ENCODE results near the gene SEPHS2.
A peak's percentile ranks its signal among the peaks of the same experiment; 100 is the strongest.

The SEPHS2 gene

GRCh38 chr16:30437511-30438046 is 8.1 kb downstream of the SEPHS2 start:
- Histone ChIP-seq H3K27me3 (ENCODE audit: insufficient read depth, low read length, poor library complexity) (no peaks in the 10 kb centered on the region), H3K4me3 (ENCODE audit: low read depth in 1 of 2, low read length in 2 of 2) (no peak overlapping the region), H4K20me1 (ENCODE audit: insufficient read depth, low read length) (no peaks in the 10 kb centered on the region), H3K79me2 (ENCODE audit: insufficient read depth, low read length) (no peaks in the 10 kb centered on the region), H3K4me2 (ENCODE audit: insufficient read depth, low read length) (no peak overlapping the region), H2AFZ (ENCODE audit: low read depth, low read length) (no peak overlapping the region), H3K9me3 (ENCODE audit: insufficient read depth, low read length, severe bottlenecking) (no peaks in the 10 kb centered on the region), H3K27ac (ENCODE audit: low read length) (no peak overlapping the region), H3K9ac (ENCODE audit: low read depth, low read length) (no peak overlapping the region), H3K4me1 (ENCODE audit: insufficient read depth, low read length) (no peaks in the 10 kb centered on the region), H3K36me3 (ENCODE audit: insufficient read depth, low read length) (no peaks in the 10 kb centered on the region)
- TF ChIP-seq CTCF (IDR thresholded peaks at IDR 0.05; ENCODE audit: borderline replicate concordance, extremely low read depth, low read length, poor library complexity, severe bottlenecking): no peak
- no peak for TF ChIP-seq EZH2 (IDR thresholded peaks at IDR 0.05; ENCODE audit: borderline replicate concordance, low read depth, low read length, severe bottlenecking)
- DNase-seq (no peak), ATAC-seq (ENCODE audit: insufficient read depth, low read depth) (no peak)

- H3K4me2 ChIP-seq (ENCODE audit: insufficient read depth, low read length): no peak overlapping the region
- peaks cover 5% of the 10 kb centered on the region for H3K79me2 ChIP-seq (ENCODE audit: insufficient read depth, low read length)
- no peaks in the 10 kb centered on the region for H3K27me3 ChIP-seq (ENCODE audit: insufficient read depth, low read length, poor library complexity)
- ATAC-seq (ENCODE audit: insufficient read depth, low read depth) (no peak), DNase-seq (no peak)
- TF ChIP-seq EZH2 (IDR thresholded peaks at IDR 0.05; ENCODE audit: borderline replicate concordance, low read depth, low read length, severe bottlenecking) (no peak), CTCF (IDR thresholded peaks at IDR 0.05; ENCODE audit: borderline replicate concordance, extremely low read depth, low read length, poor library complexity, severe bottlenecking) (no peak)
- H3K27ac ChIP-seq (ENCODE audit: low read length): no peak overlapping the region
- no peak overlapping the region for H2AFZ ChIP-seq (ENCODE audit: low read depth, low read length)
- H3K36me3 ChIP-seq (ENCODE audit: insufficient read depth, low read length): no peaks in the 10 kb centered on the region
- H3K4me3 ChIP-seq (ENCODE audit: low read depth in 1 of 2, low read length in 2 of 2): no peak overlapping the region
- H3K9ac ChIP-seq (ENCODE audit: low read depth, low read length): no peak overlapping the region
- H3K9me3 ChIP-seq (ENCODE audit: insufficient read depth, low read length, severe bottlenecking): no peaks in the 10 kb centered on the region
- H3K4me1 ChIP-seq (ENCODE audit: insufficient read depth, low read length): peaks cover 12% of the 10 kb centered on the region
- no peaks in the 10 kb centered on the region for H4K20me1 ChIP-seq (ENCODE audit: insufficient read depth, low read length)
These were observed 10.8 kb downstream of the SEPHS2 start for GRCh38 chr16:30434852-30435251.

GRCh38 chr16:30430428-30430970 is 15.2 kb downstream of the SEPHS2 start:
- peaks cover 40% of the 10 kb centered on the region for H3K79me2 ChIP-seq (ENCODE audit: insufficient read depth, low read length)
- H4K20me1 ChIP-seq (ENCODE audit: insufficient read depth, low read length): peaks cover 9% of the 10 kb centered on the region; the same call in 1 of the 2 replicates
- no peak for TF ChIP-seq EZH2 (IDR thresholded peaks at IDR 0.05; ENCODE audit: borderline replicate concordance, low read depth, low read length, severe bottlenecking)
- TF ChIP-seq CTCF (IDR thresholded peaks at IDR 0.05; ENCODE audit: borderline replicate concordance, extremely low read depth, low read length, poor library complexity, severe bottlenecking): no peak
- H2AFZ ChIP-seq (ENCODE audit: low read depth, low read length): peak overlapping the region; percentile 89
- no peaks in the 10 kb centered on the region for H3K27me3 ChIP-seq (ENCODE audit: insufficient read depth, low read length, poor library complexity)
- ATAC-seq (ENCODE audit: insufficient read depth, low read depth) (peak; percentile 20), DNase-seq (no peak)
- peak overlapping the region; percentile 50 for H3K9ac ChIP-seq (ENCODE audit: low read depth, low read length)
- peak overlapping the region in 1 of 2 experiments; percentile 80; a peak in 2 of 4 replicates for H3K4me3 ChIP-seq (ENCODE audit: low read depth in 1 of 2, low read length in 2 of 2)
- H3K4me1 ChIP-seq (ENCODE audit: insufficient read depth, low read length): peaks cover 33% of the 10 kb centered on the region
- peak overlapping the region; percentile 66 for H3K4me2 ChIP-seq (ENCODE audit: insufficient read depth, low read length)
- H3K27ac ChIP-seq (ENCODE audit: low read length): peak overlapping the region; percentile 63
- H3K9me3 ChIP-seq (ENCODE audit: insufficient read depth, low read length, severe bottlenecking): no peaks in the 10 kb centered on the region
- peaks cover 29% of the 10 kb centered on the region for H3K36me3 ChIP-seq (ENCODE audit: insufficient read depth, low read length)
